PC-3 (cell line): ENCODE results near the gene NLRP9.

ENCODE experiments used
- EZH2phosphoT487 ChIP-seq: fragments of 300-600 bp; sonication (generic); IDR thresholded peaks from 2 replicates; pipeline ENCODE4 v1.6.1; 2018; ENCODE audit warnings: mild to moderate bottlenecking, antibody characterized with exemption, low read length, borderline replicate concordance
- TF ChIP-seq, protein P1 (sequence below): fragments of 300-600 bp; sonication (generic); conservative IDR thresholded peaks from 2 replicates; pipeline ENCODE4 v1.5.1; 2017; ENCODE audit warnings: antibody characterized with exemption, low read depth, mild to moderate bottlenecking, low read length

GRCh38 chr19:55680339-55681130, 57.7 kb downstream of the NLRP9 start:
- TF ChIP-seq, protein P1, sequence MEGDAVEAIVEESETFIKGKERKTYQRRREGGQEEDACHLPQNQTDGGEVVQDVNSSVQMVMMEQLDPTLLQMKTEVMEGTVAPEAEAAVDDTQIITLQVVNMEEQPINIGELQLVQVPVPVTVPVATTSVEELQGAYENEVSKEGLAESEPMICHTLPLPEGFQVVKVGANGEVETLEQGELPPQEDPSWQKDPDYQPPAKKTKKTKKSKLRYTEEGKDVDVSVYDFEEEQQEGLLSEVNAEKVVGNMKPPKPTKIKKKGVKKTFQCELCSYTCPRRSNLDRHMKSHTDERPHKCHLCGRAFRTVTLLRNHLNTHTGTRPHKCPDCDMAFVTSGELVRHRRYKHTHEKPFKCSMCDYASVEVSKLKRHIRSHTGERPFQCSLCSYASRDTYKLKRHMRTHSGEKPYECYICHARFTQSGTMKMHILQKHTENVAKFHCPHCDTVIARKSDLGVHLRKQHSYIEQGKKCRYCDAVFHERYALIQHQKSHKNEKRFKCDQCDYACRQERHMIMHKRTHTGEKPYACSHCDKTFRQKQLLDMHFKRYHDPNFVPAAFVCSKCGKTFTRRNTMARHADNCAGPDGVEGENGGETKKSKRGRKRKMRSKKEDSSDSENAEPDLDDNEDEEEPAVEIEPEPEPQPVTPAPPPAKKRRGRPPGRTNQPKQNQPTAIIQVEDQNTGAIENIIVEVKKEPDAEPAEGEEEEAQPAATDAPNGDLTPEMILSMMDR, result no peak
- no peak for TF ChIP-seq EZH2phosphoT487
